Bronchial epithelial cell (primary cell): ENCODE results near the gene AUTS2. TPM values are rescaled to one million over a fixed set of nuclear protein-coding genes. Genes with fewer than 3 reads are reported as not detected.

Source experiments
- DNase-seq: peaks from one replicate; pipeline ENCODE4 v3.0.0-alpha.2; 2010; ENCODE audit warnings: low read depth
- FAIRE-seq: peaks from 2 replicates; lab custom pipeline; 2011; peaks lifted over from hg19 to GRCh38; lab: Jason Lieb, UNC
- H3K27me3 ChIP-seq: 2 replicates; pipeline ENCODE4 v1.5.1; 2011; ENCODE audit warnings: low read length; ENCODE audit not compliant: control insufficient read depth, insufficient read depth
- H3K36me3 ChIP-seq: 2 replicates; pipeline ENCODE4 v1.5.1; 2011; ENCODE audit warnings: low read length; ENCODE audit not compliant: control insufficient read depth, insufficient read depth
- H3K4me3 ChIP-seq: 2 replicates; pipeline ENCODE4 v1.5.1; 2011; ENCODE audit warnings: mild to moderate bottlenecking, low read depth, low read length, control low read depth
- total RNA-seq: library from RNA; depleted of rRNA; stranded (reverse); fragments of >200 nt; gene quantifications from 2 replicates; pipeline ENCODE4 v1.2.1, GENCODE V29; 2014
- TF ChIP-seq, protein P1 (sequence below): IDR thresholded peaks from 2 replicates; pipeline ENCODE4 v1.5.1; 2011; ENCODE audit warnings: mild to moderate bottlenecking, moderate library complexity, low read length, control low read depth, inconsistent platforms; ENCODE audit not compliant: insufficient read depth, severe bottlenecking

The AUTS2 gene
- total RNA-seq, 1 donor from 2014 or later: 9.5 TPM

DNA sequence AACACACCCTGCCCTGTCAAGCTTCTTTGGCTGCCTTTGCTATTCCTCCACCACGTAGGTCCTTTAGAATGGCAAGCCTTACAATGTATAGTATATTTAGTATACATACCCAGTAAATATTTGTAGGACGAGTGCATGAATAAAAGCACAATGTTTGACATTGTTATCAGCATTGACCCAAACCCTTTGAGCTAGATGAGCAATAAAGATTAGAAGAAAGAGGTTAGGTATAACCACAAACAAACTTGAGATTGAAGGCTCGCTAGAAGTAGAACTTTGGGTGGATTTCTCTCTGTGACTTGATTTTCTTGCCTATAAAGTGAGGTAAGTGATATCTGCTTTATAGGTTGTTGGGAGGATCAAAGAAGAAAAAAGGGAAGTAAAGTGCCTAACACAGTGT, 972.7 kb downstream of the AUTS2 start:
- Histone ChIP-seq H3K36me3 (no peaks in the 10 kb centered on the region), H3K4me3 (no peak overlapping the region), H3K27me3 (no peaks in the 10 kb centered on the region)
- TF ChIP-seq, protein P1, sequence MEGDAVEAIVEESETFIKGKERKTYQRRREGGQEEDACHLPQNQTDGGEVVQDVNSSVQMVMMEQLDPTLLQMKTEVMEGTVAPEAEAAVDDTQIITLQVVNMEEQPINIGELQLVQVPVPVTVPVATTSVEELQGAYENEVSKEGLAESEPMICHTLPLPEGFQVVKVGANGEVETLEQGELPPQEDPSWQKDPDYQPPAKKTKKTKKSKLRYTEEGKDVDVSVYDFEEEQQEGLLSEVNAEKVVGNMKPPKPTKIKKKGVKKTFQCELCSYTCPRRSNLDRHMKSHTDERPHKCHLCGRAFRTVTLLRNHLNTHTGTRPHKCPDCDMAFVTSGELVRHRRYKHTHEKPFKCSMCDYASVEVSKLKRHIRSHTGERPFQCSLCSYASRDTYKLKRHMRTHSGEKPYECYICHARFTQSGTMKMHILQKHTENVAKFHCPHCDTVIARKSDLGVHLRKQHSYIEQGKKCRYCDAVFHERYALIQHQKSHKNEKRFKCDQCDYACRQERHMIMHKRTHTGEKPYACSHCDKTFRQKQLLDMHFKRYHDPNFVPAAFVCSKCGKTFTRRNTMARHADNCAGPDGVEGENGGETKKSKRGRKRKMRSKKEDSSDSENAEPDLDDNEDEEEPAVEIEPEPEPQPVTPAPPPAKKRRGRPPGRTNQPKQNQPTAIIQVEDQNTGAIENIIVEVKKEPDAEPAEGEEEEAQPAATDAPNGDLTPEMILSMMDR: no peak
- FAIRE-seq (no peak), DNase-seq (no peak)

DNA sequence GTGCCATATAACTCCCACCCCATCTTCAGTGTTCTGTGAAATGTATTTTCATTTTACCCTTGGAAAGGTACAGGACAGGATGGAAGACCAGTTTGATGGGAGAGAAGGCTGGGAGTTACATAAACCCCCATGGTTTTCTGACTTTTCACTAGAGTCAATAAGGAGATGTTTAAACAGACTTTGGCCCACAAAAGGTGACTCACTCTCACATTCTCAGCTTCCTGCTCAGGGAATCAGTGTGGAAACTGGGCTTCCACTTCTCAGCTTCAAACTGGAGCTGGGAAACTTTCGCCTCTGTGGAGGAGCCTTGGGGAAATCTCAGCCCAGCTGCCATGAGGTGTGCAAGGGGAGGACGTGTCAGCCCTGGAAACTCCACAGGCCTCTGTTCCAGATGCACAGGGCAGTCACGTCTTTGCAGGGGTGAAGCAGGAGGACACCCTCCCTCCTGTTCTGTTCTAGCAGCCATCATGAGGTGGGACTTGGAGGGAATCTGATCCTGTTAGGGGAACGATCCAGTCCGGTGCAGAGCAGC, 973.2 kb downstream of the AUTS2 start:
- DNase-seq (peak; percentile 84), FAIRE-seq (peak; percentile 84)
- no peak overlapping the region for H3K4me3 ChIP-seq
- TF ChIP-seq, protein P1: no peak
- no peaks in the 10 kb centered on the region for H3K27me3 ChIP-seq
- no peaks in the 10 kb centered on the region for H3K36me3 ChIP-seq

- no peak for FAIRE-seq
- no peak overlapping the region for H3K4me3 ChIP-seq
- TF ChIP-seq, protein P1: no peak
Observed at GRCh38 chr7:70571961-70572360, 973.7 kb downstream of the AUTS2 start.

DNA sequence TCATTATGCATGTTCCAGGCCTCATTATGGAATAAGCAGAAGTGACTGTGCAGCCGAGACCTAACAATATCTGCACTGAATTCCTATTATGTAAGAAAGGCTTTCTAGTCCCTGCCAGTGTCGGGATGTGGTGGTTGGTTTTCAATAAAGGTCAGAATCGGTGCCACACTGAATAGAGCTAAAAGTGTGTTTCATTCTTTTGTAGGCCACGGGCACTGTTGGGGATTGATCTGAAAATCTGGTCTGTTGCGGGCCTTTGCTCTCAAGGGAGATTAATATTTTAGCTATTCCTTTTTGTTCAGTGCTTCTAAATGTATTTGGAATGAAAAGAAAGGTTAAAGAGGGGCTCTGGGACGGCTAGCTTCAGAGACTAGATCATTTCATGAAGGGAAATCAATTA, 974.3 kb downstream of the AUTS2 start:
- Histone ChIP-seq H3K4me3 (no peak overlapping the region), H3K27me3 (no peaks in the 10 kb centered on the region), H3K36me3 (no peaks in the 10 kb centered on the region)
- TF ChIP-seq, protein P1: no peak
- FAIRE-seq (no peak), DNase-seq (no peak)

More at GRCh38 chr7:70571961-70572360, 973.7 kb downstream of the AUTS2 start:
- Histone ChIP-seq H3K27me3 (no peaks in the 10 kb centered on the region), H3K36me3 (no peaks in the 10 kb centered on the region)
- no peak for DNase-seq

DNA sequence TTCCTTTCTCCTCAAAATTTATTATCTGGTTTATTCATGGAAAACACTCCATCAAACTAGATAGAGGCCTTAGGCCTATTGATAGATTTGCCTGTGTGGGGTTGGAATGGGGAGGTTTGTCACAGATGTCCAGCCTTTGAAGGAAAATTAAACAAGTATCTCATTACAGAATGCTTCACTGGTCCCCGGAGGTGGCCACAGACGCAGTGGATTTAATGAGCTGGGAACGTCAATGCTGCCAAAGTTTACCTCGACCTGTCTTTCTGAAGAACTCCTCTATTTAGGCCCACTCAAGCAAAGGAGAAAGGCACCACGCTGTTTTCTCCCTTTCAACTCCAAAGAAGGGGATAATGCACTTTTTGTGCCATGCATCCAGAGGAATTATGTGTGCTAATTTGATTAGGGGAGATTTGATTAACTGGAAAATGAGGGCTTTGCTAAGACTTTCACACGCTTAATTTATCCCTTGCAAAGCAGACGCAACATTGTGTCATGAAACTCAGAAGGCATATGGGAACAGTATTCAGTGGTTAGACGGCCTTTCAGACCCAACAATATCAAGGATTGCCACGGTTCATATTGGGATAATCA, 974.9 kb downstream of the AUTS2 start:
- H3K27me3 ChIP-seq: no peaks in the 10 kb centered on the region
- FAIRE-seq (no peak), DNase-seq (no peak)
- no peak overlapping the region for H3K4me3 ChIP-seq
- H3K36me3 ChIP-seq: no peaks in the 10 kb centered on the region
- TF ChIP-seq, protein P1: no peak

DNA sequence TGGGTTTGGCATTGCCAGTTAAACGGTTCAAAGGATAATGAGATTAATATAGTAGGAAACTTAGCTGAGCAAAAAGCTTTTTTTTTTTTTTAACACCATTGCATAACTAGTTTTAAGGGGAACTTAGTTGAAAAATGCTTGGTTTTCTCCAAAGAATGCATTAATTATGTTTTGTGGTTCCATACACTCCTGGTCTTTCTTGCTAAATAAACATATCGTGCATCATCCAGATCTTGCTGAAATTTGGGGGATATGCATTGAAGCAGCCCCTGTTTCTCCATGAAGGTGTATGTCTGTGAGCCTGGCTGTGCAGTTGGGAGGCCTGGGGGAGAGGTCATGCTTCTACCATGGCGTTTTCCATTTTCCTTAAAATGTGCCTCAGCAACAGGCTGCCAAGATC, 975.4 kb downstream of the AUTS2 start:
- H3K27me3 ChIP-seq: no peaks in the 10 kb centered on the region
- TF ChIP-seq, protein P1: no peak
- no peak for FAIRE-seq
- H3K4me3 ChIP-seq: no peak overlapping the region
- DNase-seq: no peak
- no peaks in the 10 kb centered on the region for H3K36me3 ChIP-seq
